Measurements from ENCODE around the gene GMDS. TPM values are rescaled to one million over a fixed set of nuclear protein-coding genes. Genes with fewer than 3 reads are reported as not detected.

Gene GMDS
- total and polyA plus RNA-seq, 2 of the 8 experiments (the other 6 are each of a cell fraction or from before 2014, with no cell fraction given) = 16.8 to 50.0 TPM

DNA sequence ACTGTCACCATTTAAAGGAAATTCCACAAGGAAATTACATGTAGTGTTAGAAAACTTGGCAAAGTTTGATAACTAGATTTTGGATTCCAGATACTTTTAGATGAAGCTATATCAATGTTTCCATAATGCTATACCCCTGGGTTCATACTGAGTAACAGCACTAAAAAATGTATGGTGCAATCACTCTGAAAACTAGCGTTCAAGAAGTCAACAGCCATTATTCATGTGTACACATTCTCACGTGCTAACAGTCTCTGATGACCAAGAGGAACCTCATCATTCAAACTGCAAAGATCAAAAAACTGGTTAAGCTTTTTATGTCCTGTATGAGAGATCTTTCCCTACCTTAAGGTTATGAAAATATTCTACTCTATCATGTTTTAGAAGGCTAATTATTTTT, 197.6 kb downstream of the GMDS start (continued):
- no peak for TF ChIP-seq CTCF (IDR thresholded peaks at IDR 0.05; ENCODE audit: control extremely low read depth in 1 of 3, insufficient read depth in 1 of 3, low read depth in 1 of 3, low read length in 3 of 3)
